ENCODE results near the gene WIZ.

GRCh38 chr19:15402411-15403150 lies 47.2 kb downstream of the WIZ start:
- no peak for TF ChIP-seq CTCF (IDR thresholded peaks at IDR 0.05 in 2 of 3, conservative IDR thresholded peaks at IDR 0.05 in 1 of 3; ENCODE audit: control insufficient read depth in 2 of 3, extremely low read depth in 1 of 3, insufficient read depth in 1 of 3, low read depth in 3 of 3, low read length in 3 of 3)
- TF ChIP-seq EZH2 (IDR thresholded peaks at IDR 0.05; ENCODE audit: borderline replicate concordance, control insufficient read depth, low read depth, low read length) = no peak
- TF ChIP-seq TAF1 (IDR thresholded peaks at IDR 0.05; ENCODE audit: borderline replicate concordance, low read depth, low read length) = no peak
- TF ChIP-seq CREB1 (IDR thresholded peaks at IDR 0.05; ENCODE audit: low read depth) = no peak
- TF ChIP-seq ZNF274 (IDR thresholded peaks at IDR 0.05; ENCODE audit: insufficient read depth, insufficient read length) = no peak
- TF ChIP-seq MAX (IDR thresholded peaks at IDR 0.05; ENCODE audit: low read depth, low read length) = no peak
- no peak for TF ChIP-seq MXI1 (IDR thresholded peaks at IDR 0.05; ENCODE audit: low read depth, low read length)
- TF ChIP-seq E2F4 (IDR thresholded peaks at IDR 0.05; ENCODE audit: low read depth, low read length) = no peak
- TF ChIP-seq PRDM15 (CRISPR knock-in tag; IDR thresholded peaks at IDR 0.05) = no peak
- no peak for TF ChIP-seq JUND (IDR thresholded peaks at IDR 0.05; ENCODE audit: low read depth, low read length)
